Measurements from ENCODE around the gene STAC3. TPM values are rescaled to one million over a fixed set of nuclear protein-coding genes. Genes with fewer than 3 reads are reported as not detected.
A peak's percentile ranks its signal among the peaks of the same experiment; 100 is the strongest.

Gene STAC3
- total and polyA plus RNA-seq, 2 of the 8 experiments (the other 6 are each of a cell fraction or from before 2014, with no cell fraction given), result 0.70 to 1.3 TPM

DNA sequence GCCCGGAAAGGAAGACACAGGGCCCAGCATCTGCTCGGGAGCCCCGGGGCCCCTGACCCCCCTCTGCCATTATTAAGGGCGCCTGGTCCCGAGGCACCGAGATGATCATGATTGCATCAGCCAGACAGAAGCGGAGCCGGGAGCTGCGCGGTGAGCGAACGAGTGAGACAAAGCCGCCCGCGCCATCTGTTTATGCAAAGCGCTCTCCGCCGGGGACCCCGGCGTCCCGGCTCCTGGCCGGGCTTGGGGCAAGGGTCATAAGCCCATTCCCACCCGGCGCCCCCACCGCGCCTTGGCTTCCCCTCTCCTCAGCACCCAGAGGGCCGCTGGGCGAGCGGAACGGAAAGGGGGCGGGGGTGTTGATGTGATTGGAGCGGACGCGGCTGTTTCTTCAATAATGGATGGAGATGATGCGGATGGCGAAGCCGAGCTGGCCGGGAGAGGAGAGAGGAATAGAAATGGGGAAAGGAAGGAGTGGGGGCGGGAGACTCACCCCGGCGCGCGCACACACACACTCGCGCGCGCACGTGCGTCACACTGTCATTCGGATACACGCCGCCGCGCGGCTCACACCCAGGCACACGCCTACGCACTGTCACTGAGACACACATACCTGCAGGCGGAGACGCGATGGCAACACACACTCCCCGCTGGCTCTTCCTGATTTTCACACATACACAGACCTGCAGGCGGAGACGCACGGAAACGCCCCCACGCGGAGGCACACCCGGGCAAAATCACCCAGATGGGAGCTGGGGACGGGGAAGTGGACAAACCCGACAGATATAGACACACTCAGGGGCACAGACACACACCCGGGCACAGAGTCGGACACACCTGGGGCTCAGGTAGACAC is 10.7 kb downstream of the STAC3 start:
- Histone ChIP-seq H3K4me1 (replicated peaks in 1 of 4; ENCODE audit: control insufficient read depth in 3 of 4, insufficient read depth in 4 of 4, low read length in 3 of 4) (peaks cover 6 to 68% (median 42%) of the 10 kb centered on the region in 4 experiments), H3K4ac (replicated peaks; ENCODE audit: insufficient read length, low read depth, low read length) (no peak overlapping the region), H3K56ac (replicated peaks; ENCODE audit: insufficient read length, low read depth, low read length) (no peak overlapping the region), H3K4me2 (ENCODE audit: insufficient read depth in 1 of 2, low read depth in 2 of 2, low read length in 2 of 2) (peak overlapping the region; percentile 89 to 91), H2BK5ac (ENCODE audit: low read depth, low read length) (peak overlapping the region; percentile 12; the same call in 1 of the 2 replicates), H3K18ac (ENCODE audit: extremely low read depth, low read length) (peak overlapping the region; percentile 96), H2BK20ac (ENCODE audit: low read length) (no peak overlapping the region), H4K8ac (ENCODE audit: extremely low read depth, insufficient read depth, low read length) (peak overlapping the region; percentile 96), H3K9me3 (ENCODE audit: insufficient read depth in 2 of 2, low read depth in 1 of 2, low read length in 1 of 2) (no peaks in the 10 kb centered on the region), H4K91ac (replicated peaks; ENCODE audit: insufficient read length, low read length) (no peak overlapping the region), H2BK120ac (replicated peaks; ENCODE audit: low read depth, low read length) (no peak overlapping the region), H2AK5ac (ENCODE audit: low read depth, low read length) (peak overlapping the region; percentile 87), H3K36me3 (ENCODE audit: control insufficient read depth in 2 of 4, insufficient read depth in 4 of 4, low read length in 3 of 4) (no peaks in the 10 kb centered on the region), H2AFZ (ENCODE audit: low read length) (no peak overlapping the region), H3K23ac (ENCODE audit: insufficient read length) (no peak overlapping the region), H3K27ac (ENCODE audit: low read depth, low read length) (no peak overlapping the region), H2BK12ac (ENCODE audit: low read depth, low read length) (peak overlapping the region; percentile 99), H3K23me2 (ENCODE audit: low read depth, low read length) (peaks cover 26% of the 10 kb centered on the region), H3K9ac (replicated peaks in 1 of 4; ENCODE audit: extremely low read depth in 1 of 4, low read depth in 3 of 4, low read length in 3 of 4) (peak overlapping the region in 3 of 4 experiments; percentile 41 to 44 (median 42); a peak in 5 of 7 replicates), H3K14ac (ENCODE audit: insufficient read length) (no peak overlapping the region), H2BK15ac (ENCODE audit: low read length) (peak overlapping the region; percentile 72; the same call in 1 of the 2 replicates), H4K20me1 (replicated peaks in 1 of 2; ENCODE audit: control insufficient read depth in 1 of 2, insufficient read depth in 2 of 2, low read length in 2 of 2) (peaks cover 14 to 18% of the 10 kb centered on the region in 2 experiments), H3K79me1 (ENCODE audit: low read depth, low read length) (no peaks in the 10 kb centered on the region), H3K4me3 (ENCODE audit: extremely low read depth in 1 of 4, insufficient read depth in 2 of 4, low read depth in 3 of 4, low read length in 4 of 4) (peak overlapping the region; percentile 42 to 67 (median 46)), H4K5ac (ENCODE audit: insufficient read length, low read depth, low read length) (no peak overlapping the region), H3K27me3 (replicated peaks in 1 of 4; ENCODE audit: control insufficient read depth in 3 of 4, extremely low read depth in 1 of 4, insufficient read depth in 3 of 4, low read length in 3 of 4) (peaks cover 59 to 85% (median 79%) of the 10 kb centered on the region in 4 experiments), H3K79me2 (ENCODE audit: control insufficient read depth in 1 of 2, insufficient read depth in 2 of 2, low read length in 2 of 2) (no peaks in the 10 kb centered on the region)
- CTCF ChIA-PET (ENCODE audit: partially characterized antibody), result interaction anchor here (1.0 to 27.9 kb wide), 10 partner anchors 11 to 235 kb away, joined by 3 to 726 read pairs (median 9); partner anchors contain the start of genes GLI1, INHBE, NXPH4 and SHMT2
- POLR2A ChIA-PET (ENCODE audit: partially characterized antibody), result interaction anchor here (0.6 to 23.7 kb wide), 15 partner anchors 11 to 768 kb away, joined by 3 to 852 read pairs (median 4); partner anchors contain the start of genes INHBE, LRP1, NXPH4 and SHMT2
- WGBS, 2 experiments (ENCODE audit: extremely low coverage in 1 of 2, insufficient coverage in 1 of 2, insufficient read length in 1 of 2, insufficient replicate concordance in 2 of 2, low coverage in 1 of 2, low lambda C conversion rate in 2 of 2, missing lambda C conversion rate in 1 of 2), result 1% methylated on average over 52 of the region's 72 CpGs; no CpG with 5 or more reads in 1 of the 2 experiments
- DNase-seq (ENCODE audit: low read depth in 1 of 2, low spot score in 2 of 2) (peak in 1 of 2 experiments; percentile 67), FAIRE-seq (no peak)
- TF ChIP-seq PHF8 (conservative IDR thresholded peaks at IDR 0.05; ENCODE audit: low read depth, low read length) (peak; percentile 50), RBBP5 (IDR thresholded peaks at IDR 0.05; ENCODE audit: borderline replicate concordance, low read depth, low read length) (no peak; the same call in 1 of the 2 replicates), CEBPB (IDR thresholded peaks at IDR 0.05; ENCODE audit: low read depth, low read length) (peak; percentile 70), CTBP2 (IDR thresholded peaks at IDR 0.05; ENCODE audit: borderline replicate concordance, insufficient read depth, insufficient read length, low read length) (peak; percentile 76), ATF3 (IDR thresholded peaks at IDR 0.05; ENCODE audit: insufficient read depth, low read depth, low read length) (0 out of 2 replicates have a peak, but pooled peaks have one; percentile 34), TAF1 (IDR thresholded peaks at IDR 0.05; ENCODE audit: low read depth, low read length) (peak; percentile 54), KDM4A (IDR thresholded peaks at IDR 0.05; ENCODE audit: low read depth, low read length, severe bottlenecking) (peak; percentile 19), TAF7 (optimal IDR thresholded peaks at IDR 0.05; ENCODE audit: borderline replicate concordance, low read depth, low read length) (peak; percentile 11), SUZ12 (IDR thresholded peaks at IDR 0.05; ENCODE audit: low read length) (0 out of 2 replicates have a peak, but pooled peaks have one; percentile 35)
